PC-9 (cell line): Measurements from ENCODE around the gene FTSJ1. TPM values are rescaled to one million over a fixed set of nuclear protein-coding genes. Genes with fewer than 3 reads are reported as not detected.

Source experiments
- BruUV-seq: library from RNA; stranded (reverse); fragments of 400-500 nt; replicated peaks from 2 replicates; lab custom pipeline; 2021; lab: Mats Ljungman, UMichigan
- CTCF ChIA-PET: fragments of 300-600 bp; sonication (Branson Sonifier 250); formaldehyde crosslinking; loops from one replicate; lab custom pipeline; 2022; ENCODE audit warnings: antibody characterized with exemption; lab: Charles Lee
- POLR2A ChIA-PET: fragments of 300-600 bp; sonication (Branson Sonifier 250); formaldehyde crosslinking; loops from one replicate; lab custom pipeline; 2022; ENCODE audit warnings: antibody characterized with exemption; ENCODE audit not compliant: unreplicated experiment; lab: Charles Lee
- DNase-seq, 2 experiments: peaks; one replicate each; pipeline versions ENCODE4 v3.0.0 to v3.0.0-alpha.2; 2015 to 2022; ENCODE audit warnings: mixed read lengths in 1 of 2
- H2AFZ ChIP-seq: fragments of 200-600 bp; sonication (generic); 2 replicates; pipeline ENCODE4 v1.8.1; 2017; ENCODE audit warnings: antibody characterized with exemption
- H3F3A ChIP-seq: fragments of 200-600 bp; sonication (generic); 2 replicates; pipeline ENCODE4 v1.8.1; 2017; ENCODE audit warnings: antibody characterized with exemption, mild to moderate bottlenecking, low read depth; ENCODE audit not compliant: insufficient read depth
- H3K27ac ChIP-seq: fragments of 200-600 bp; sonication (generic); 2 replicates; pipeline ENCODE4 v1.6.1; 2016; ENCODE audit warnings: mixed run types
- H3K27me3 ChIP-seq: fragments of 200-600 bp; sonication (generic); 2 replicates; pipeline ENCODE4 v1.6.1; 2016; ENCODE audit warnings: low read depth, mixed run types; ENCODE audit not compliant: insufficient read depth
- H3K36me3 ChIP-seq: fragments of 200-600 bp; sonication (generic); 2 replicates; pipeline ENCODE4 v1.6.1; 2016; ENCODE audit warnings: low read depth, mixed run types
- H3K4me1 ChIP-seq: fragments of 200-600 bp; sonication (generic); replicated peaks from 2 replicates; pipeline ENCODE4 v1.6.1; 2016; ENCODE audit warnings: mixed run types; ENCODE audit not compliant: insufficient read depth
- H3K4me2 ChIP-seq: fragments of 200-600 bp; sonication (generic); 2 replicates; pipeline ENCODE4 v1.6.1; 2017; ENCODE audit warnings: mixed run types
- H3K4me3 ChIP-seq: fragments of 200-600 bp; sonication (generic); 2 replicates; pipeline ENCODE4 v1.6.1; 2016; ENCODE audit warnings: mixed run types
- H3K79me2 ChIP-seq: fragments of 200-600 bp; sonication (generic); 2 replicates; pipeline ENCODE4 v1.6.1; 2017; ENCODE audit warnings: low read depth, mixed run types
- H3K9me2 ChIP-seq: fragments of 200-600 bp; sonication (generic); 2 replicates; pipeline ENCODE4 v1.8.1; 2017; ENCODE audit warnings: mild to moderate bottlenecking; ENCODE audit not compliant: insufficient read depth
- H3K9me3 ChIP-seq: fragments of 200-600 bp; sonication (generic); 2 replicates; pipeline ENCODE4 v1.8.1; 2016; ENCODE audit warnings: low read depth; ENCODE audit not compliant: insufficient read depth
- H4K20me1 ChIP-seq: fragments of 200-600 bp; sonication (generic); 2 replicates; pipeline ENCODE4 v1.8.1; 2017; ENCODE audit not compliant: insufficient read depth
- EZH2 ChIP-seq: fragments of 200-600 bp; sonication (generic); IDR thresholded peaks from 2 replicates; pipeline ENCODE4 v1.8.0; 2017; ENCODE audit warnings: antibody characterized with exemption, low read depth
- intact Hi-C: fragments of 100-400 bp; cut with micrococcal nuclease; formaldehyde crosslinking; loops from one replicate; pipeline ENCODE4 v1.10.0; 2022; ENCODE audit not compliant: unreplicated experiment
- total RNA-seq: library from RNA; stranded (reverse); gene quantifications from 2 replicates; pipeline ENCODE4 v1.2.3, GENCODE V29; 2021
- TF ChIP-seq, protein P1 (sequence below): fragments of 200-600 bp; sonication (generic); conservative IDR thresholded peaks from 2 replicates; pipeline ENCODE4 v1.6.1; 2017; ENCODE audit warnings: mixed run types, antibody characterized with exemption, mild to moderate bottlenecking, moderate library complexity

The FTSJ1 gene
- total RNA-seq, 1 experiment from 2014 or later: 44.0 TPM

- peaks cover 21% of the 10 kb centered on the region; the same call in 1 of the 2 replicates for H3F3A ChIP-seq
- peaks cover 24% of the 10 kb centered on the region for H3K4me1 ChIP-seq
- POLR2A ChIA-PET: no interaction called here
- no TSS peak for BruUV-seq
- no peak for DNase-seq
- H3K4me2 ChIP-seq: no peak overlapping the region
- no peaks in the 10 kb centered on the region for H3K27me3 ChIP-seq
- no peaks in the 10 kb centered on the region for H3K9me2 ChIP-seq
- no peaks in the 10 kb centered on the region for H4K20me1 ChIP-seq
- intact Hi-C loops: no loop called here
- CTCF ChIA-PET: no interaction called here
- no peaks in the 10 kb centered on the region for H3K9me3 ChIP-seq
- H2AFZ ChIP-seq: no peak overlapping the region
- H3K4me3 ChIP-seq: no peak overlapping the region
- H3K27ac ChIP-seq: peak overlapping the region; percentile 43
- no peak for TF ChIP-seq EZH2
- TF ChIP-seq, protein P1, sequence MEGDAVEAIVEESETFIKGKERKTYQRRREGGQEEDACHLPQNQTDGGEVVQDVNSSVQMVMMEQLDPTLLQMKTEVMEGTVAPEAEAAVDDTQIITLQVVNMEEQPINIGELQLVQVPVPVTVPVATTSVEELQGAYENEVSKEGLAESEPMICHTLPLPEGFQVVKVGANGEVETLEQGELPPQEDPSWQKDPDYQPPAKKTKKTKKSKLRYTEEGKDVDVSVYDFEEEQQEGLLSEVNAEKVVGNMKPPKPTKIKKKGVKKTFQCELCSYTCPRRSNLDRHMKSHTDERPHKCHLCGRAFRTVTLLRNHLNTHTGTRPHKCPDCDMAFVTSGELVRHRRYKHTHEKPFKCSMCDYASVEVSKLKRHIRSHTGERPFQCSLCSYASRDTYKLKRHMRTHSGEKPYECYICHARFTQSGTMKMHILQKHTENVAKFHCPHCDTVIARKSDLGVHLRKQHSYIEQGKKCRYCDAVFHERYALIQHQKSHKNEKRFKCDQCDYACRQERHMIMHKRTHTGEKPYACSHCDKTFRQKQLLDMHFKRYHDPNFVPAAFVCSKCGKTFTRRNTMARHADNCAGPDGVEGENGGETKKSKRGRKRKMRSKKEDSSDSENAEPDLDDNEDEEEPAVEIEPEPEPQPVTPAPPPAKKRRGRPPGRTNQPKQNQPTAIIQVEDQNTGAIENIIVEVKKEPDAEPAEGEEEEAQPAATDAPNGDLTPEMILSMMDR: no peak
- no peaks in the 10 kb centered on the region for H3K79me2 ChIP-seq
- no peaks in the 10 kb centered on the region for H3K36me3 ChIP-seq
Measured at GRCh38 chrX:48492293-48492910, 16.4 kb downstream of the FTSJ1 start.

- CTCF ChIA-PET: no interaction called here
- Histone ChIP-seq H3K36me3 (no peaks in the 10 kb centered on the region), H3K27me3 (no peaks in the 10 kb centered on the region), H3K79me2 (no peaks in the 10 kb centered on the region), H2AFZ (no peak overlapping the region), H4K20me1 (no peaks in the 10 kb centered on the region), H3K27ac (no peak overlapping the region), H3K4me3 (no peak overlapping the region), H3K4me2 (no peak overlapping the region), H3F3A (peaks cover 17% of the 10 kb centered on the region; the same call in 1 of the 2 replicates), H3K9me2 (no peaks in the 10 kb centered on the region), H3K9me3 (no peaks in the 10 kb centered on the region), H3K4me1 (peaks cover 12% of the 10 kb centered on the region; the same call in 1 of the 2 replicates)
- no peak for TF ChIP-seq EZH2
- TF ChIP-seq, protein P1: peak; percentile 32; the same call in 1 of the 2 replicates
- POLR2A ChIA-PET: no interaction called here
- no TSS peak for BruUV-seq
- intact Hi-C loops: no loop called here
- DNase-seq: no peak
Measured at GRCh38 chrX:48493890-48494364, 17.9 kb downstream of the FTSJ1 start.

- H3K4me2 ChIP-seq: no peak overlapping the region
- peaks cover 6% of the 10 kb centered on the region; the same call in 1 of the 2 replicates for H3K4me1 ChIP-seq
- H2AFZ ChIP-seq: no peak overlapping the region
- intact Hi-C loops: no loop called here
- no peak for TF ChIP-seq EZH2
- TF ChIP-seq, protein P1: no peak
- no peaks in the 10 kb centered on the region for H3K79me2 ChIP-seq
- H3K36me3 ChIP-seq: no peaks in the 10 kb centered on the region
- ChIA-PET POLR2A (no interaction called here), CTCF (no interaction called here)
- H3K27ac ChIP-seq: no peak overlapping the region
- no TSS peak for BruUV-seq
- no peaks in the 10 kb centered on the region; the same call in 1 of the 2 replicates for H3F3A ChIP-seq
- no peak overlapping the region for H3K4me3 ChIP-seq
- no peaks in the 10 kb centered on the region for H4K20me1 ChIP-seq
- no peaks in the 10 kb centered on the region for H3K9me2 ChIP-seq
- no peaks in the 10 kb centered on the region for H3K27me3 ChIP-seq
- no peaks in the 10 kb centered on the region for H3K9me3 ChIP-seq
- DNase-seq: no peak
Measured at GRCh38 chrX:48496660-48497059, 20.7 kb downstream of the FTSJ1 start.
